ENCODE data around the gene SOWAHC. TPM values are rescaled to one million over a fixed set of nuclear protein-coding genes. Genes with fewer than 3 reads are reported as not detected.

Gene SOWAHC
- total RNA-seq, 5 donors from 2014 or later (not counting 1 experiment from before 2014, with no cell fraction given), result 0.56 to 2.1 (median 0.66) TPM

GRCh38 chr2:109592905-109593304, 21.3 kb upstream of the SOWAHC start:
- Mint-ChIP-seq H3K9me3 (no peaks in the 10 kb centered on the region), H3K27ac (no peak overlapping the region), H3K4me3 (no peak overlapping the region), H3K27me3 (peaks cover 0 to 7% of the 10 kb centered on the region in 2 donors), H3K4me1 (no peaks in the 10 kb centered on the region), H3K36me3 (no peaks in the 10 kb centered on the region)
- Histone ChIP-seq H3K4me3 (ENCODE audit: control insufficient read depth in 1 of 2, extremely low read depth in 1 of 2, low read length in 1 of 2) (no peak overlapping the region), H3K9me3 (no peaks in the 10 kb centered on the region), H3K36me3 (ENCODE audit: control insufficient read depth in 2 of 2, extremely low read depth in 1 of 2, insufficient read depth in 1 of 2, low read length in 1 of 2) (no peaks in the 10 kb centered on the region), H3K27me3 (replicated peaks in 1 of 2; ENCODE audit: control insufficient read depth in 2 of 2, extremely low read depth in 1 of 2, insufficient read depth in 2 of 2, low read length in 1 of 2) (peaks cover 0 to 16% of the 10 kb centered on the region in 2 experiments), H3K4me1 (ENCODE audit: control insufficient read depth in 1 of 2, extremely low read depth in 1 of 2, insufficient read depth in 2 of 2, low read length in 2 of 2) (no peaks in the 10 kb centered on the region), H3K27ac (ENCODE audit: low read length) (no peak overlapping the region)
- CTCF ChIA-PET, result no interaction called here
- POLR2A ChIA-PET, result no interaction called here
- no peak for ATAC-seq (replicated peaks in 1 of 4)
- no CpG with 5 or more reads among the region's 3 CpGs for WGBS (ENCODE audit: insufficient coverage)
- no peak for DNase-seq

- H3K27ac Mint-ChIP-seq, result no peak overlapping the region
- H3K27me3 Mint-ChIP-seq, result peaks cover 0 to 7% of the 10 kb centered on the region in 2 donors
- ChIA-PET CTCF (interaction anchor here in 1 of 2 donors (0.6 kb wide), 1 partner anchor 37 kb away, joined by 3 read pairs; no protein-coding TSS in a partner anchor), POLR2A (no interaction called here)
- H3K4me1 Mint-ChIP-seq, result no peaks in the 10 kb centered on the region
- 100% methylated on average over 3 of the region's 16 CpGs for WGBS (ENCODE audit: insufficient coverage)
- no peak overlapping the region for H3K4me3 Mint-ChIP-seq
- no peak overlapping the region for H3K4me3 ChIP-seq (ENCODE audit: control insufficient read depth in 1 of 2, extremely low read depth in 1 of 2, low read length in 1 of 2)
- H3K27ac ChIP-seq (ENCODE audit: low read length), result no peak overlapping the region
- no peaks in the 10 kb centered on the region for H3K9me3 ChIP-seq
- no peaks in the 10 kb centered on the region for H3K4me1 ChIP-seq (ENCODE audit: control insufficient read depth in 1 of 2, extremely low read depth in 1 of 2, insufficient read depth in 2 of 2, low read length in 2 of 2)
- H3K36me3 Mint-ChIP-seq, result no peaks in the 10 kb centered on the region
- DNase-seq, result no peak
- no peaks in the 10 kb centered on the region for H3K36me3 ChIP-seq (ENCODE audit: control insufficient read depth in 2 of 2, extremely low read depth in 1 of 2, insufficient read depth in 1 of 2, low read length in 1 of 2)
- no peak for ATAC-seq (replicated peaks in 1 of 4)
- H3K9me3 Mint-ChIP-seq, result no peaks in the 10 kb centered on the region
- peaks cover 0 to 18% of the 10 kb centered on the region in 2 experiments for H3K27me3 ChIP-seq (replicated peaks in 1 of 2; ENCODE audit: control insufficient read depth in 2 of 2, extremely low read depth in 1 of 2, insufficient read depth in 2 of 2, low read length in 1 of 2)
These were observed 19.8 kb upstream of the SOWAHC start for GRCh38 chr2:109594246-109594885.

- Mint-ChIP-seq H3K4me1 (no peaks in the 10 kb centered on the region), H3K4me3 (no peak overlapping the region), H3K36me3 (no peaks in the 10 kb centered on the region), H3K9me3 (no peaks in the 10 kb centered on the region), H3K27ac (no peak overlapping the region), H3K27me3 (peaks cover 6 to 14% of the 10 kb centered on the region in 2 donors)
- no peaks in the 10 kb centered on the region for H3K4me1 ChIP-seq (ENCODE audit: control insufficient read depth in 1 of 2, extremely low read depth in 1 of 2, insufficient read depth in 2 of 2, low read length in 2 of 2)
- H3K27me3 ChIP-seq (replicated peaks in 1 of 2; ENCODE audit: control insufficient read depth in 2 of 2, extremely low read depth in 1 of 2, insufficient read depth in 2 of 2, low read length in 1 of 2), result peaks cover 0 to 19% of the 10 kb centered on the region in 2 experiments
- ChIA-PET POLR2A (no interaction called here), CTCF (no interaction called here)
- WGBS (ENCODE audit: insufficient coverage), result no CpG with 5 or more reads among the region's 4 CpGs
- no peak overlapping the region for H3K4me3 ChIP-seq (ENCODE audit: control insufficient read depth in 1 of 2, extremely low read depth in 1 of 2, low read length in 1 of 2)
- DNase-seq (no peak), ATAC-seq (replicated peaks in 1 of 4) (no peak)
- no peaks in the 10 kb centered on the region for H3K36me3 ChIP-seq (ENCODE audit: control insufficient read depth in 2 of 2, extremely low read depth in 1 of 2, insufficient read depth in 1 of 2, low read length in 1 of 2)
- H3K9me3 ChIP-seq, result no peaks in the 10 kb centered on the region
- no peak overlapping the region for H3K27ac ChIP-seq (ENCODE audit: low read length)
These were observed 18.5 kb upstream of the SOWAHC start for GRCh38 chr2:109595644-109596043.

GRCh38 chr2:109597283-109597682, 16.9 kb upstream of the SOWAHC start:
- WGBS (ENCODE audit: insufficient coverage), result 100% methylated on average over 1 of the region's 3 CpGs
- ChIA-PET POLR2A (no interaction called here), CTCF (no interaction called here)
- Mint-ChIP-seq H3K36me3 (no peaks in the 10 kb centered on the region), H3K27ac (no peak overlapping the region), H3K4me1 (no peaks in the 10 kb centered on the region), H3K27me3 (peaks cover 17 to 23% of the 10 kb centered on the region in 2 donors), H3K9me3 (no peaks in the 10 kb centered on the region), H3K4me3 (no peak overlapping the region)
- Histone ChIP-seq H3K4me3 (ENCODE audit: control insufficient read depth in 1 of 2, extremely low read depth in 1 of 2, low read length in 1 of 2) (no peak overlapping the region), H3K36me3 (ENCODE audit: control insufficient read depth in 2 of 2, extremely low read depth in 1 of 2, insufficient read depth in 1 of 2, low read length in 1 of 2) (no peaks in the 10 kb centered on the region), H3K4me1 (ENCODE audit: control insufficient read depth in 1 of 2, extremely low read depth in 1 of 2, insufficient read depth in 2 of 2, low read length in 2 of 2) (no peaks in the 10 kb centered on the region), H3K27me3 (replicated peaks in 1 of 2; ENCODE audit: control insufficient read depth in 2 of 2, extremely low read depth in 1 of 2, insufficient read depth in 2 of 2, low read length in 1 of 2) (peaks cover 0 to 17% of the 10 kb centered on the region in 2 experiments), H3K9me3 (no peaks in the 10 kb centered on the region), H3K27ac (ENCODE audit: low read length) (no peak overlapping the region)
- no peak for ATAC-seq (replicated peaks in 1 of 4)
- no peak for DNase-seq

- H3K27ac ChIP-seq (ENCODE audit: low read length), result no peak overlapping the region
- ATAC-seq (replicated peaks in 1 of 4) (no peak), DNase-seq (no peak)
- WGBS (ENCODE audit: insufficient coverage), result 92% methylated on average over 4 of the region's 6 CpGs
- Mint-ChIP-seq H3K36me3 (no peaks in the 10 kb centered on the region), H3K4me3 (no peak overlapping the region), H3K27ac (no peak overlapping the region), H3K27me3 (peaks cover 28 to 37% of the 10 kb centered on the region in 2 donors), H3K4me1 (no peaks in the 10 kb centered on the region), H3K9me3 (no peaks in the 10 kb centered on the region)
- no peaks in the 10 kb centered on the region for H3K4me1 ChIP-seq (ENCODE audit: control insufficient read depth in 1 of 2, extremely low read depth in 1 of 2, insufficient read depth in 2 of 2, low read length in 2 of 2)
- no peak overlapping the region for H3K4me3 ChIP-seq (ENCODE audit: control insufficient read depth in 1 of 2, extremely low read depth in 1 of 2, low read length in 1 of 2)
- ChIA-PET CTCF (interaction anchor here (0.6 kb wide), 2 partner anchors 26 to 61 kb away, joined by 4 to 5 read pairs; no protein-coding TSS in a partner anchor), POLR2A (interaction anchor here in 1 of 2 donors (0.6 to 0.7 kb wide), 2 partner anchors 14 to 15 kb away, joined by 5 to 9 read pairs; no protein-coding TSS in a partner anchor)
- no peaks in the 10 kb centered on the region for H3K36me3 ChIP-seq (ENCODE audit: control insufficient read depth in 2 of 2, extremely low read depth in 1 of 2, insufficient read depth in 1 of 2, low read length in 1 of 2)
- peaks cover 0 to 19% of the 10 kb centered on the region in 2 experiments for H3K27me3 ChIP-seq (replicated peaks in 1 of 2; ENCODE audit: control insufficient read depth in 2 of 2, extremely low read depth in 1 of 2, insufficient read depth in 2 of 2, low read length in 1 of 2)
- H3K9me3 ChIP-seq, result no peaks in the 10 kb centered on the region
These were observed 12.4 kb upstream of the SOWAHC start for GRCh38 chr2:109601783-109602182.

- Mint-ChIP-seq H3K4me3 (no peak overlapping the region), H3K4me1 (no peaks in the 10 kb centered on the region), H3K9me3 (no peaks in the 10 kb centered on the region), H3K36me3 (no peaks in the 10 kb centered on the region), H3K27ac (no peak overlapping the region), H3K27me3 (peaks cover 30 to 43% of the 10 kb centered on the region in 2 donors)
- no peaks in the 10 kb centered on the region for H3K36me3 ChIP-seq (ENCODE audit: control insufficient read depth in 2 of 2, extremely low read depth in 1 of 2, insufficient read depth in 1 of 2, low read length in 1 of 2)
- no peaks in the 10 kb centered on the region for H3K4me1 ChIP-seq (ENCODE audit: control insufficient read depth in 1 of 2, extremely low read depth in 1 of 2, insufficient read depth in 2 of 2, low read length in 2 of 2)
- DNase-seq, result no peak
- no peaks in the 10 kb centered on the region for H3K9me3 ChIP-seq
- peaks cover 0 to 18% of the 10 kb centered on the region in 2 experiments for H3K27me3 ChIP-seq (replicated peaks in 1 of 2; ENCODE audit: control insufficient read depth in 2 of 2, extremely low read depth in 1 of 2, insufficient read depth in 2 of 2, low read length in 1 of 2)
- ChIA-PET CTCF (no interaction called here), POLR2A (interaction anchor here in 1 of 2 donors (0.7 kb wide), 1 partner anchor 16 kb away, joined by 9 read pairs; no protein-coding TSS in a partner anchor)
- no peak overlapping the region for H3K27ac ChIP-seq (ENCODE audit: low read length)
- no peak overlapping the region for H3K4me3 ChIP-seq (ENCODE audit: control insufficient read depth in 1 of 2, extremely low read depth in 1 of 2, low read length in 1 of 2)
- no peak for ATAC-seq (replicated peaks in 1 of 4)
- no CpG with 5 or more reads among the region's 3 CpGs for WGBS (ENCODE audit: insufficient coverage)
These were observed 11.5 kb upstream of the SOWAHC start for GRCh38 chr2:109602617-109603188.

Data from T-cell (primary cell).